ENCODE data around the gene GLP2R.

DNA sequence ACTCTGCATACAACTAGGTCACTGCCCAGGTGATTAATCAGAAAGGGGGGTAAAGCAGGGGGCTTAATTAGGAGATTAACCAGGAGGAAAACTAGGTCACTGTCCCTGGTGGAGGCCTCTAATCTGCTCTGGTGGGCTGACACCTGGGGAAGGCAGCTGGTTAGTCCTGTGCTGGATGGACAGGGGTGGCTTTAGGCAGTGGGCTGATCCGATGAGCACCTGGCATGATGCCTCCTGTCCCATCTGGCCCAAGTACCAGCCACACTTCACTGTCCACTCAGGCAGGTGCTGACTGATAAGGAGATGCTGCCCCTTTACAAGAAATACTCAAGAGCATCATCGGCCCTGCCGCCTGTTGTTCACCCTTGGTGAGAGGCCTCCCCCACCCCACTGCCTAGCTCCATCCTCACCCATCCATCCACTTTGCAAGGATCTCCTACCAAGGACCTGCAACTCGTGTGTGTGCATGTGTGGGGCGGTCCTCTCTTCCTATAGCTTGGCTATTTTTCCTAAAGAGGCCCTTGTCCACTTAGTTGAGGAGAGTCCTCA is 93.2 kb downstream of the GLP2R start:
- TF ChIP-seq POLR2A (IDR thresholded peaks at IDR 0.05): no peak
- TF ChIP-seq CTCF (IDR thresholded peaks at IDR 0.05): no peak
- no peak for TF ChIP-seq EP300 (IDR thresholded peaks at IDR 0.05)
